SK-N-SH treated with all-trans-retinoic acid at 6 μM for 48 hours (cell line): Measurements from ENCODE around the gene IL22.

ENCODE experiments used
- ARNTL ChIP-seq: fragments of 450-650 bp; formaldehyde crosslinking; IDR thresholded peaks from 2 replicates; pipeline ENCODE4 v1.5.0; 2020; ENCODE audit warnings: low read depth, mild to moderate bottlenecking, moderate library complexity, borderline replicate concordance
- BACH2 ChIP-seq: fragments of 250-450 bp; sonication (Bioruptor Pico); IDR thresholded peaks from 2 replicates; pipeline ENCODE4 v1.9.0; 2021; ENCODE audit warnings: mild to moderate bottlenecking, borderline replicate concordance
- CREB5 ChIP-seq: fragments of 250-450 bp; sonication (Bioruptor Pico); IDR thresholded peaks from 2 replicates; pipeline ENCODE4 v1.5.1; 2020; ENCODE audit warnings: low read depth, mild to moderate bottlenecking, moderate library complexity
- GLIS3 ChIP-seq: fragments of 250-450 bp; sonication (Bioruptor Pico); IDR thresholded peaks from 2 replicates; pipeline ENCODE4 v1.5.0; 2020; ENCODE audit warnings: mild to moderate bottlenecking, moderate library complexity
- PATZ1 ChIP-seq: fragments of 250-450 bp; sonication (Bioruptor Pico); IDR thresholded peaks from 2 replicates; pipeline ENCODE4 v1.8.0; 2020; ENCODE audit warnings: mild to moderate bottlenecking, moderate library complexity, borderline replicate concordance
- PPARA ChIP-seq: fragments of 250-450 bp; sonication (Bioruptor Pico); IDR thresholded peaks from 2 replicates; pipeline ENCODE4 v1.5.0; 2020; ENCODE audit warnings: mild to moderate bottlenecking, borderline replicate concordance
- RARB ChIP-seq: fragments of 250-450 bp; sonication (Bioruptor Pico); IDR thresholded peaks from 2 replicates; pipeline ENCODE4 v1.8.0; 2021; ENCODE audit warnings: mild to moderate bottlenecking, moderate library complexity
- SNAI2 ChIP-seq: fragments of 250-450 bp; sonication (Bioruptor Pico); IDR thresholded peaks from 2 replicates; pipeline ENCODE4 v1.5.0; 2020; ENCODE audit warnings: mild to moderate bottlenecking, moderate library complexity
- TOX ChIP-seq: fragments of 250-450 bp; sonication (Bioruptor Pico); IDR thresholded peaks from 2 replicates; pipeline ENCODE4 v1.8.0; 2021; ENCODE audit warnings: mild to moderate bottlenecking, moderate library complexity, borderline replicate concordance
- TSHZ2 ChIP-seq: fragments of 250-450 bp; sonication (Bioruptor Pico); IDR thresholded peaks from 2 replicates; pipeline ENCODE4 v1.5.0; 2020; ENCODE audit warnings: mild to moderate bottlenecking, moderate library complexity
- ZFP3 ChIP-seq: fragments of 250-450 bp; sonication (Bioruptor Pico); IDR thresholded peaks from 2 replicates; pipeline ENCODE4 v1.5.0; 2020; ENCODE audit warnings: mild to moderate bottlenecking, moderate library complexity
- ZFP30 ChIP-seq: fragments of 450-650 bp; formaldehyde crosslinking; IDR thresholded peaks from 2 replicates; pipeline ENCODE4 v1.5.0; 2022; ENCODE audit warnings: mild to moderate bottlenecking, moderate library complexity
- ZNF565 ChIP-seq: fragments of 450-650 bp; formaldehyde crosslinking; conservative IDR thresholded peaks from 2 replicates; pipeline ENCODE4 v1.5.0; 2020; ENCODE audit warnings: low read depth, mild to moderate bottlenecking, moderate library complexity
- ZNF8 ChIP-seq: fragments of 450-650 bp; formaldehyde crosslinking; IDR thresholded peaks from 2 replicates; pipeline ENCODE4 v1.5.0; 2020; ENCODE audit warnings: mild to moderate bottlenecking, moderate library complexity

- TF ChIP-seq GLIS3 (CRISPR knock-in tag) (no peak), TOX (CRISPR knock-in tag) (no peak), PATZ1 (CRISPR knock-in tag) (no peak), ZFP30 (CRISPR knock-in tag) (no peak), CREB5 (CRISPR knock-in tag) (no peak), ARNTL (CRISPR knock-in tag) (no peak), TSHZ2 (no peak), ZNF8 (no peak), ZNF565 (no peak), SNAI2 (CRISPR knock-in tag) (no peak), BACH2 (CRISPR knock-in tag) (no peak), PPARA (CRISPR knock-in tag) (no peak), RARB (CRISPR knock-in tag) (no peak), ZFP3 (no peak)
These were observed 5.6 kb downstream of the IL22 start for GRCh38 chr12:68247785-68248184.
